Endodermal cell (in vitro differentiated cells): ENCODE data around the gene GLIPR1L1. TPM values are rescaled to one million over a fixed set of nuclear protein-coding genes. Genes with fewer than 3 reads are reported as not detected.

Experiments used
- DNase-seq: peaks from one replicate; pipeline ENCODE4 v3.0.0-alpha.2; 2017
- H3K27ac ChIP-seq: 2 replicates; pipeline ENCODE4 v1.5.1; 2013; ENCODE audit warnings: mild to moderate bottlenecking, low read depth, low read length, moderate library complexity
- H3K27me3 ChIP-seq: 2 replicates; pipeline ENCODE4 v1.6.1; 2013; ENCODE audit warnings: mild to moderate bottlenecking, low read length, moderate library complexity; ENCODE audit not compliant: insufficient read depth, control insufficient read depth, poor library complexity, severe bottlenecking
- H3K36me3 ChIP-seq: 2 replicates; pipeline ENCODE4 v1.7.0; 2013; ENCODE audit warnings: mild to moderate bottlenecking, low read length, moderate library complexity; ENCODE audit not compliant: control insufficient read depth, insufficient read depth
- H3K4me1 ChIP-seq: one replicate; pipeline ENCODE4 v1.7.0; 2013; ENCODE audit warnings: low read length; ENCODE audit not compliant: control insufficient read depth, insufficient read depth
- H3K4me3 ChIP-seq: 2 replicates; pipeline ENCODE4 v1.5.1; 2013; ENCODE audit warnings: mild to moderate bottlenecking, low read length, moderate library complexity
- H3K9ac ChIP-seq: 2 replicates; pipeline ENCODE4 v1.6.1; 2013; ENCODE audit warnings: mild to moderate bottlenecking, low read length, moderate library complexity; ENCODE audit not compliant: poor library complexity, severe bottlenecking; ENCODE audit errors: extremely low read depth
- H3K9me3 ChIP-seq: 2 replicates; pipeline ENCODE4 v1.6.1; 2013; ENCODE audit warnings: mild to moderate bottlenecking, low read length, moderate library complexity; ENCODE audit not compliant: control insufficient read depth
- H3K27ac Mint-ChIP-seq: 2 replicates; pipeline ENCODE4 v1.8.0; 2020; ENCODE audit warnings: mixed read lengths
- H3K27me3 Mint-ChIP-seq: 2 replicates; pipeline ENCODE4 v1.8.0; 2021; ENCODE audit warnings: mild to moderate bottlenecking, mixed read lengths; ENCODE audit not compliant: insufficient read depth
- H3K36me3 Mint-ChIP-seq: 2 replicates; pipeline ENCODE4 v1.8.0; 2020; ENCODE audit warnings: low read depth, mixed read lengths
- H3K4me1 Mint-ChIP-seq: 2 replicates; pipeline ENCODE4 v1.8.0; 2020; ENCODE audit warnings: mixed read lengths
- H3K4me3 Mint-ChIP-seq: 2 replicates; pipeline ENCODE4 v1.8.0; 2020; ENCODE audit warnings: mild to moderate bottlenecking, moderate library complexity, mixed read lengths
- H3K9me3 Mint-ChIP-seq: 2 replicates; pipeline ENCODE4 v1.8.0; 2020; ENCODE audit warnings: mild to moderate bottlenecking, mixed read lengths
- WGBS, 2 experiments: methylation state at CpG; one replicate each; pipeline versions ENCODE4 v1.1.5 to v1.1.7; 2013; ENCODE audit warnings: missing lambda C conversion rate in 2 of 2, mixed read lengths in 1 of 2; ENCODE audit not compliant: insufficient coverage in 1 of 2, insufficient read length in 1 of 2; 5-methylcytosine and 5-hydroxymethylcytosine counted together
- total RNA-seq, 2 donors: library from RNA; stranded (reverse); fragmentation: NEBNext Ultra II Directional in 1 of 2; extraction: Animal tissue kit (Norgen Biotek cat#: 25700) in 1 of 2; gene quantifications; 2 replicates in 1 of 2; 3 replicates in 1 of 2; pipeline ENCODE4 v1.2.1, GENCODE V29; 2021
- TF ChIP-seq, protein P1 (sequence below): fragments of 200-600 bp; sonication (generic); conservative IDR thresholded peaks from 2 replicates; pipeline ENCODE4 v1.5.0; 2021; ENCODE audit warnings: antibody characterized with exemption, mild to moderate bottlenecking

Gene GLIPR1L1
- total RNA-seq, 2 donors from 2014 or later: 1.3 TPM; not detected in 1

GRCh38 chr12:75302225-75302624 is 32.2 kb upstream of the GLIPR1L1 start:
- no peaks in the 10 kb centered on the region for H3K9me3 Mint-ChIP-seq
- H3K4me3 Mint-ChIP-seq: no peak overlapping the region
- 90% methylated on average over 2 of the region's 2 CpGs; no CpG with 5 or more reads in 1 of the 2 experiments for WGBS, 2 experiments
- Histone ChIP-seq H3K9ac (no peak overlapping the region), H3K4me1 (no peaks in the 10 kb centered on the region), H3K9me3 (peaks cover 4% of the 10 kb centered on the region), H3K27me3 (peaks cover 17% of the 10 kb centered on the region), H3K4me3 (no peak overlapping the region), H3K27ac (no peak overlapping the region), H3K36me3 (no peaks in the 10 kb centered on the region)
- TF ChIP-seq, protein P1, sequence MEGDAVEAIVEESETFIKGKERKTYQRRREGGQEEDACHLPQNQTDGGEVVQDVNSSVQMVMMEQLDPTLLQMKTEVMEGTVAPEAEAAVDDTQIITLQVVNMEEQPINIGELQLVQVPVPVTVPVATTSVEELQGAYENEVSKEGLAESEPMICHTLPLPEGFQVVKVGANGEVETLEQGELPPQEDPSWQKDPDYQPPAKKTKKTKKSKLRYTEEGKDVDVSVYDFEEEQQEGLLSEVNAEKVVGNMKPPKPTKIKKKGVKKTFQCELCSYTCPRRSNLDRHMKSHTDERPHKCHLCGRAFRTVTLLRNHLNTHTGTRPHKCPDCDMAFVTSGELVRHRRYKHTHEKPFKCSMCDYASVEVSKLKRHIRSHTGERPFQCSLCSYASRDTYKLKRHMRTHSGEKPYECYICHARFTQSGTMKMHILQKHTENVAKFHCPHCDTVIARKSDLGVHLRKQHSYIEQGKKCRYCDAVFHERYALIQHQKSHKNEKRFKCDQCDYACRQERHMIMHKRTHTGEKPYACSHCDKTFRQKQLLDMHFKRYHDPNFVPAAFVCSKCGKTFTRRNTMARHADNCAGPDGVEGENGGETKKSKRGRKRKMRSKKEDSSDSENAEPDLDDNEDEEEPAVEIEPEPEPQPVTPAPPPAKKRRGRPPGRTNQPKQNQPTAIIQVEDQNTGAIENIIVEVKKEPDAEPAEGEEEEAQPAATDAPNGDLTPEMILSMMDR: no peak
- DNase-seq: no peak
- H3K36me3 Mint-ChIP-seq: no peaks in the 10 kb centered on the region
- H3K27me3 Mint-ChIP-seq: peaks cover 17% of the 10 kb centered on the region
- no peak overlapping the region for H3K27ac Mint-ChIP-seq
- no peaks in the 10 kb centered on the region for H3K4me1 Mint-ChIP-seq

DNA sequence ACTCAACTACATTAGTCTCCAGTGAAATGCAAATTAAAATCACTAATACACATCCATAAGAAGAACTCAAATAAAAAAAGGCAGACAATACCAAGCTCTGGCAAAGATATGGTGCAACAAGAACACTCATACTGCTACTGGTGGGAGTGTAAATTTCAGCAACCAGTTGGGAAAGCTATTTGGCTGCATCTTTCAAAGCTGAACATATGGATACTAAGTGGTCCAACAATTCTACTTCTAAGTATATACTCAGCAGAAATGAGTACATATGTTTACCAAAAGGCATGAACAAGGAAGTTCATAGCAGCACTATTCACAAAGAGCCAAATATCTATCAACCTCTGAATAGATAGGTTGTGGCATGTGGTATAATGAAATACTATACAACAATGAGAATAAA is 31.7 kb upstream of the GLIPR1L1 start:
- peaks cover 11% of the 10 kb centered on the region for H3K27me3 Mint-ChIP-seq
- Histone ChIP-seq H3K9ac (no peak overlapping the region), H3K27ac (no peak overlapping the region), H3K27me3 (peaks cover 12% of the 10 kb centered on the region), H3K4me3 (no peak overlapping the region), H3K9me3 (peaks cover 4% of the 10 kb centered on the region), H3K4me1 (no peaks in the 10 kb centered on the region), H3K36me3 (no peaks in the 10 kb centered on the region)
- no peak for DNase-seq
- no peaks in the 10 kb centered on the region for H3K36me3 Mint-ChIP-seq
- H3K4me1 Mint-ChIP-seq: no peaks in the 10 kb centered on the region
- H3K9me3 Mint-ChIP-seq: no peaks in the 10 kb centered on the region
- no peak overlapping the region for H3K4me3 Mint-ChIP-seq
- no peak overlapping the region for H3K27ac Mint-ChIP-seq
- TF ChIP-seq, protein P1: no peak

- Histone ChIP-seq H3K4me1 (no peaks in the 10 kb centered on the region), H3K4me3 (no peak overlapping the region), H3K27me3 (no peaks in the 10 kb centered on the region), H3K36me3 (no peaks in the 10 kb centered on the region), H3K9me3 (peaks cover 4% of the 10 kb centered on the region), H3K27ac (no peak overlapping the region), H3K9ac (no peak overlapping the region)
- WGBS, 2 experiments: 93 to 94% methylated on average over 52 to 56 of the region's 56 CpGs
- H3K27me3 Mint-ChIP-seq: no peaks in the 10 kb centered on the region
- H3K4me1 Mint-ChIP-seq: peaks cover 5% of the 10 kb centered on the region
- H3K36me3 Mint-ChIP-seq: no peaks in the 10 kb centered on the region
- no peak overlapping the region for H3K4me3 Mint-ChIP-seq
- TF ChIP-seq, protein P1: no peak
- no peaks in the 10 kb centered on the region for H3K9me3 Mint-ChIP-seq
- H3K27ac Mint-ChIP-seq: no peak overlapping the region
- peak; percentile 43 for DNase-seq
Measured at GRCh38 chr12:75305412-75306332, 28.8 kb upstream of the GLIPR1L1 start.
